ENCODE data around the gene B4GALT2. TPM values are rescaled to one million over a fixed set of nuclear protein-coding genes. Genes with fewer than 3 reads are reported as not detected.

Gene B4GALT2
- total RNA-seq, 1 experiment from 2014 or later, result 71.8 TPM

Other genes with a start within 250 kb of the B4GALT2 start
- gene ARTN, start 45.4 kb upstream of the B4GALT2 start, total RNA-seq (2014; rRNA removed; shearing (Covaris generic)), result not detected in 2 replicates
- gene IPO13, start 32.3 kb upstream of the B4GALT2 start, total RNA-seq (2014; rRNA removed; shearing (Covaris generic)), result 23.9 and 25.2 TPM in 2 replicates
- 26.5 and 31.6 TPM in 2 replicates for gene DPH2, start 9.2 kb upstream of the B4GALT2 start, total RNA-seq (2014; rRNA removed; shearing (Covaris generic))
- gene ATP6V0B, start 4.2 kb upstream of the B4GALT2 start, total RNA-seq (2014; rRNA removed; shearing (Covaris generic)), result 187 and 202 TPM in 2 replicates
- gene CCDC24, start 12.4 kb downstream of the B4GALT2 start, total RNA-seq (2014; rRNA removed; shearing (Covaris generic)), result 8.8 and 13.9 TPM in 2 replicates
- 0.40 and 2.1 TPM in 2 replicates for gene SLC6A9, start 52.3 kb downstream of the B4GALT2 start, total RNA-seq (2014; rRNA removed; shearing (Covaris generic))
- gene KLF17, start 139.6 kb downstream of the B4GALT2 start, total RNA-seq (2014; rRNA removed; shearing (Covaris generic)), result not detected in 2 replicates
- gene KLF18, start 162.4 kb downstream of the B4GALT2 start, total RNA-seq (2014; rRNA removed; shearing (Covaris generic)), result not detected in 2 replicates
- gene DMAP1, start 234.3 kb downstream of the B4GALT2 start, total RNA-seq (2014; rRNA removed; shearing (Covaris generic)), result 8.5 and 9.8 TPM in 2 replicates

All from A172 (cell line).